Astrocyte of the cerebellum (primary cell): ENCODE measurements around the gene CDK19.
"Not testable (repeated sequence)": the region's sequence is repeated elsewhere in the genome, so short reads cannot be mapped to it uniquely, and the experiment has no call there.

Source experiments
- DNase-seq: peaks from one replicate; pipeline ENCODE4 v3.0.0-alpha.2; 2011; ENCODE audit warnings: low read depth
- H3K4me3 ChIP-seq: 2 replicates; pipeline ENCODE4 v1.5.1; 2011; ENCODE audit warnings: mild to moderate bottlenecking, low read depth, low read length, moderate library complexity
- CTCF ChIP-seq: IDR thresholded peaks from 2 replicates; pipeline ENCODE4 v1.5.1; 2012; ENCODE audit warnings: low read length, low read depth, moderate library complexity, mild to moderate bottlenecking; ENCODE audit errors: missing control alignments
- in situ Hi-C: cut with HindIII; loops from 2 replicates; pipeline ENCODE4 v1.10.0; 2017; ENCODE audit warnings: low sequenced_read_pairs

Gene CDK19

DNA sequence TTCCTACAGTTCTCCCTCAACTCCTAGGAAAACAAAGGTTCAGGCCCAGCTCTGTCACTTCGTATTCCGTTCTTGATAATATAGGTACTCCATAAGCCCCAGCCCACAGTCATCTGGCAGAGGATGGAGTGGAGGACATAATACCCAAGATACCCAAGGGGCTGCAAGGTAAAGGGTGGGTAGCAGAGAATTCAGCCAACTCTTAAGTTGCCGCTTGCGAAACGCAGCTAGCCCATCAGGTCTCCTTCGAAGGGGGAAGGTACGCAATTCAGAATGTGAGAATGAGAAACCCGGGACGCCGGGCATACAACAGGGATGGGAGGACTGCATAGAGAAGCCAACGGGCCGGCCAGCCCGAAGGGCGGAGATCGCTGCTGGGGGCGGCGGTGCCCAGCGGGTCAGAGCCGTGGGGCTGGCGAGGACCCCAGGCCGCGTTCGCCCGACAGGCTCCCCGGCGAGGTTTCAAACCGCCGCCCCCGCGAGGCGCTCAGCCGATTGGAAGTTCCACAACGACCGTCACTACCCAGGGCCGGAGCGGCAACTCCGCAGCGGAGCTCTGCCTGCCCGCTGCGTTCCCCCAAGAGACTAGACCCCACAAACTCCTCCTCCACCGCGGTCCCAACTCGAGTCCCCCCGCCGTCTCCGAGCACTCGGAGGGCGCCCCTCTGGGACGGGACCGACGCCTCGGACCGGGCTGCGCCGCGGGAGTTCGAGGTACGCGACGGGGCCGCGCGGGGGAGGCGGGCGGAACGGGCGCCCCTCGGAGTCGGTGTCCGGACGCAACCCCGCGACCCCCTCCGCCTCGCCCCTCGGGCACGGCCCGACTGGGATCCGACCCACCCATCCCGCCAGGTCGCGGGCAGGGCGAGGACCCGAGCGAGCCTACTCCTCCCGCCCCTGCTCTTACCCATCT lies 911 bp downstream of the CDK19 start:
- DNase-seq, result no peak
- in situ Hi-C loops, result loop anchor here (5.0 kb wide), 2 partner anchors 63 to 277 kb away; no protein-coding TSS in a partner anchor
- TF ChIP-seq CTCF, result no peak
- peak overlapping the region; percentile 84 for H3K4me3 ChIP-seq

DNA sequence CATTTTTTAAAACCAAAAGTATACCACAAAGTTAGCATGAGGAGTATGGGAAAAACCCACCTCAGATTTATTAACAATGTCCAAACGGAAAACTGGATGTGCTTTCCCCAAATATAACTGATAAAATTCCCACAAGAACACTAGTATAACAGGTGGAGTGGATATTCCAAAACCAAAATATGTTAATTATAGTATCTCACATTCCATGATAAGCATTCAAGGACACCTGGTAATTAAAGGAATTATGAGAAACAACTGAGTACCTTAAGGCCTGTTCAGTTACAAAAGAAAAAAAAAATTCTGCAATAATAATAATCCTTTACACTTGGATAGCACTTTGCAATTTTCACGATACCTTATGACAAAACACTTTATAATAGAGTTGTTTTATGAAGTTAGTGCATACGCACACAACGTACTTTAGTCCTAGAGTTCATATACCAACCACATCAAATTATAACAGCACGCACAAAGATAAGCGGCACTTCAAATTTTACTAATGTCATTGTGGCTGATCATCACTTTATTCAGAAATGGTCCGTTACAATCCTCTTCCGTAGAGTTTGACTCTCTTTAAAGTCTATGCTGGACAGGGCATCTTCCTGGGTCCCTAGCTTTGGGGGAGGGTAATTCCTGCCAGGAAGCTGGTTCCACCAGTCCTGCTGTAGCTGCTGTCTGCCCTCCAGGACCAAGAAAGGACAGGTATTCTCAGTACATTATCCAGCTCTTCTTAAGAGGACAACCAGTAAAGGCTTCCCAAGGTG lies 1.7 kb downstream of the CDK19 start:
- DNase-seq, result no peak
- in situ Hi-C loops, result loop anchor here (5.0 kb wide), 1 partner anchor 64 kb away; no protein-coding TSS in a partner anchor
- peak overlapping the region; percentile 84 for H3K4me3 ChIP-seq
- no peak for TF ChIP-seq CTCF

DNA sequence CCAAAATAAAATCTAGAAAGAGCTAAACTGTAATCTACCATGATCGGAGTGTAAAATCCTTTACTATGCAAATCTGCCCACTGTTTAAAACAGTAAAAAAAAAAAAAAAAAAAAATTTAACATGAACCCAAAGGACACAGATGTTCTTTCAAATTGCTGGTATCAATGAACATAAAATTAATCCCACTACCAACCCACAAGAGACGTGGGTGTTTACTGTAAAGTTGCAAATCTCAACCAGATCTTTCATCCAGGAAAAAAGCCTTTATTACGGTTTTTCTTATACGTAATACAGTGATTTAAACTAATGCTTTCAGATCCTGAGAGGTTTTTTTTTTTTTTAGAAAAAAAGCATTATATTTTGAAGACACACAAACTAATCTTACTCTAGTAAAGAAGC lies 2.5 kb downstream of the CDK19 start:
- no peak for TF ChIP-seq CTCF
- no peak overlapping the region for H3K4me3 ChIP-seq
- in situ Hi-C loops, result loop anchor here (5.0 kb wide), 1 partner anchor 65 kb away; no protein-coding TSS in a partner anchor
- no peak for DNase-seq

DNA sequence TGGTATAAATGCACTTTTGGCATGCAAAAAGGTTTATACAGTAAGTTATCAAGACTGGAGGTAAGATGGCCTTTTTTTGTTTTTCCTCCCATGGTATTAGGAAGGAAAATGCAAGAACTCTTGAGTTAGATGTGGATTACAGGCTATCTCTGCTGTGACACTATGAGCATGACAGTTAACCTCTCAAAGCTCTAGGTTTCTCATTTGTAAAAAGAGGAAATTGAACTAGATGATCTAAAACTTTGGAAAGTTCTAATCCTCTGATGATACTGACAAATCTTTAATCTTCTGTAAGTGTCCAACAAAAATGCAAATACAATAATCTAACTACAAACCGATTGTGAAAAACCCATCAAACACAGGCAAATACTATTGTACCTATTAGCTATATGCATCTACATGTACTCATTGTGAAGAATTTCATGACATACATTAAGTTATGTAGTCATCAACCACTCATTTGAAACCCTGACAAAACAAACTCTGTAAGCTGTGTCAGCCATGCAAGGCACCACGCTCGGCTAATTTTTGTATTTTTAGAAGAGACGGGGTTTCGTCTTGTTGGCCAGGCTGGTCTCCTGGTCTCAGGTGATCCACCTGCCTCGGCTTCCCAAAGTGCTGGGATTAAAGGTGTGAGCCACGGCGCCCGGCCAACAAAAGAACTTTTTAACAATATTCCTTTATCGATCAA lies 4.2 kb downstream of the CDK19 start:
- no peak for DNase-seq
- in situ Hi-C loops, result loop anchor here (5.0 kb wide), 1 partner anchor 66 kb away; no protein-coding TSS in a partner anchor
- no peak for TF ChIP-seq CTCF
- H3K4me3 ChIP-seq, result no peak overlapping the region

- no peak for TF ChIP-seq CTCF
- no peak for DNase-seq
- no peak overlapping the region for H3K4me3 ChIP-seq
- in situ Hi-C loops, result loop anchor here (5.0 kb wide), 1 partner anchor 68 kb away; no protein-coding TSS in a partner anchor
Observed at GRCh38 chr6:110809792-110810191, 5.5 kb downstream of the CDK19 start.

DNA sequence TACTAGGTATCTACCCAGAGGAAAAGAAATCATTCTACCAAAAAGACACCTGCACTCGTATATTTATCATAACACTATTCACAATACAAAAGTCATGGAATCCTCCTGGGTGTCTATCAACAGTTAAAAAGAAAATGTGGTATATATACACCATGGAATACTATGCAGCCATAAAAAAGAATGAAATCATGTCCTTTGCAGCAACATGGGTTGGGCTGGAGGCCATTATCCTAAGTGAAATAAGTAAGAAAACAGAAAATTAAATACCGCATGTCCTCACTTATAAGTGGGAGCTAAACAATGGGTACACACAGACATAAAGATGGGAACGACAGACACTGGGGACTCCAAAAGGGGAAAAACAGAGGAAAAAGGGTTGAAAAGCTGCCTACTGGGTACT lies 13.1 kb downstream of the CDK19 start:
- in situ Hi-C loops, H3K4me3 ChIP-seq, DNase-seq: not testable (repeated sequence)
